Measurements from ENCODE around the gene SLC19A1.

The SLC19A1 gene

GRCh38 chr21:45461806-45462341, 80.4 kb downstream of the SLC19A1 start:
- no peak for DNase-seq

- DNase-seq, result no peak
These were observed 80.9 kb downstream of the SLC19A1 start for GRCh38 chr21:45461369-45461750.

- no peak for DNase-seq
These were observed 81.5 kb downstream of the SLC19A1 start for GRCh38 chr21:45460611-45461368.

- no peak for DNase-seq
These were observed 82.2 kb downstream of the SLC19A1 start for GRCh38 chr21:45460011-45460565.

GRCh38 chr21:45459171-45460010, 82.8 kb downstream of the SLC19A1 start:
- DNase-seq, result no peak

GRCh38 chr21:45458281-45459170, 83.7 kb downstream of the SLC19A1 start:
- no peak for DNase-seq

GRCh38 chr21:45457832-45458172, 84.4 kb downstream of the SLC19A1 start:
- no peak for DNase-seq

- no peak for DNase-seq
These were observed 84.9 kb downstream of the SLC19A1 start for GRCh38 chr21:45457161-45457831.

GRCh38 chr21:45456584-45457160, 85.6 kb downstream of the SLC19A1 start:
- no peak for DNase-seq

- DNase-seq, result no peak
These were observed 86.3 kb downstream of the SLC19A1 start for GRCh38 chr21:45455674-45456583.

- DNase-seq, result no peak
These were observed 87.1 kb downstream of the SLC19A1 start for GRCh38 chr21:45454926-45455673.

- DNase-seq, result no peak
These were observed 87.9 kb downstream of the SLC19A1 start for GRCh38 chr21:45454060-45454925.

GRCh38 chr21:45453308-45453950, 88.8 kb downstream of the SLC19A1 start:
- no peak for DNase-seq

GRCh38 chr21:45452696-45453307, 89.4 kb downstream of the SLC19A1 start:
- no peak for DNase-seq

- no peak for DNase-seq
These were observed 90.5 kb downstream of the SLC19A1 start for GRCh38 chr21:45451771-45452182.

- no peak for DNase-seq
These were observed 91.0 kb downstream of the SLC19A1 start for GRCh38 chr21:45451091-45451740.

- DNase-seq, result no peak
These were observed 91.7 kb downstream of the SLC19A1 start for GRCh38 chr21:45450423-45451090.
